Neutrophil (primary cell): Measurements from ENCODE around the gene ZNF792.
"Not testable (repeated sequence)": the region's sequence is repeated elsewhere in the genome, so short reads cannot be mapped to it uniquely, and the experiment has no call there.

ENCODE experiments used
- H3K27ac ChIP-seq: fragments of 200-600 bp; sonication (generic); 2 replicates; pipeline ENCODE4 v1.5.1; 2016; ENCODE audit warnings: mild to moderate bottlenecking, moderate library complexity
- H3K27me3 ChIP-seq: fragments of 200-600 bp; sonication (generic); 2 replicates; pipeline ENCODE4 v1.6.0; 2016; ENCODE audit warnings: mild to moderate bottlenecking
- H3K36me3 ChIP-seq: fragments of 200-600 bp; sonication (generic); 2 replicates; pipeline ENCODE4 v1.5.1; 2017
- H3K4me1 ChIP-seq, 2 experiments: fragments of 200-600 bp in 1 of 2; sonication (generic) in 1 of 2; 1 replicate in 1 of 2; 2 replicates in 1 of 2; pipeline versions ENCODE4 v1.5.1 to v1.6.1; 2013 to 2016; ENCODE audit warnings: low read depth in 1 of 2, low read length in 1 of 2, mild to moderate bottlenecking in 1 of 2, moderate library complexity in 1 of 2; ENCODE audit not compliant: control insufficient read depth in 1 of 2, insufficient read depth in 1 of 2
- H3K4me3 ChIP-seq, 2 experiments: fragments of 200-600 bp in 1 of 2; sonication (generic) in 1 of 2; 1 replicate in 1 of 2; 2 replicates in 1 of 2; pipeline ENCODE4 v1.5.1; 2013 to 2016; ENCODE audit warnings: low read depth in 1 of 2, low read length in 1 of 2, mild to moderate bottlenecking in 1 of 2, moderate library complexity in 1 of 2
- H3K9me3 ChIP-seq: fragments of 200-600 bp; sonication (generic); 2 replicates; pipeline ENCODE4 v1.5.1; 2016
- CTCF ChIP-seq: fragments of 200-600 bp; sonication (generic); IDR thresholded peaks from 2 replicates; pipeline ENCODE4 v1.5.1; 2016; ENCODE audit warnings: antibody characterized with exemption

ZNF792 gene

GRCh38 chr19:34918190-34918589, 45.8 kb downstream of the ZNF792 start:
- Histone ChIP-seq H3K27me3 (no peaks in the 10 kb centered on the region), H3K9me3 (peaks cover 5% of the 10 kb centered on the region), H3K4me1 (no peaks in the 10 kb centered on the region), H3K36me3 (no peaks in the 10 kb centered on the region), H3K4me3 (no peak overlapping the region), H3K27ac (no peak overlapping the region)
- no peak for TF ChIP-seq CTCF

GRCh38 chr19:34917144-34917543, 46.9 kb downstream of the ZNF792 start:
- H3K4me1 ChIP-seq, H3K36me3 ChIP-seq, H3K27ac ChIP-seq, H3K9me3 ChIP-seq, H3K27me3 ChIP-seq, H3K4me3 ChIP-seq: not testable (repeated sequence)

- no peak overlapping the region for H3K4me3 ChIP-seq
- no peak overlapping the region for H3K27ac ChIP-seq
- no peaks in the 10 kb centered on the region for H3K9me3 ChIP-seq
- H3K4me1 ChIP-seq = no peaks in the 10 kb centered on the region
- H3K27me3 ChIP-seq = peaks cover 19% of the 10 kb centered on the region
- TF ChIP-seq CTCF = no peak
- no peaks in the 10 kb centered on the region for H3K36me3 ChIP-seq
Observed at GRCh38 chr19:34910770-34911169, 53.3 kb downstream of the ZNF792 start.
